Measurements from ENCODE around the gene KDM2B. TPM values are rescaled to one million over a fixed set of nuclear protein-coding genes. Genes with fewer than 3 reads are reported as not detected.

Gene KDM2B
- total and polyA plus RNA-seq, 2 donors (not counting 1 experiment from before 2014, with no cell fraction given): 108 to 126 TPM

DNA sequence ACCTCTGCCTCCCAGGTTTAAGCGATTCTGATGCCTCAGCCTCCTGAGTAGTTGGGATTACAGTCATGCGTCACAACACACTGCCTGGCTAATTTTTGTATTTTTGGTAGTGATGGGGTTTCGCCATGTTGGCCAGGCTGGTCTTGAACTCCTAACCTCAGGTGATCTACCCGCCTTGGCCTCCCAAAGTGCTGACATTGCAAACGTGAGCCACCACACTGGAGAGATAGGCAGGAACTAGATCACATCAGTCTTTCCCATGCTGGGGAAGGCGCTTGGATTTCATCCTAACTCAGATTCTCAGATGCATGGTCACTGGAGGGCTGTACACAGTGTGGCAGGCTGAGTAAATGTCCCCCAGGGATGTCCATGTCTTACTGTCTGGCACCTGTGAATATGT, 27.5 kb upstream of the KDM2B start:
- 94% methylated on average over 6 of the region's 6 CpGs for WGBS (ENCODE audit: insufficient coverage)
- intact Hi-C loops (cut with micrococcal nuclease): no loop called here
- peaks cover 0 to 4% (median 0%) of the 10 kb centered on the region in 3 donors for H3K9me3 ChIP-seq (ENCODE audit: control extremely low read depth in 1 of 3, control insufficient read depth in 2 of 3, insufficient read depth in 1 of 3, low read length in 2 of 3)
- no peak overlapping the region for H3K4me3 ChIP-seq (ENCODE audit: control extremely low read depth in 1 of 5, extremely low read depth in 1 of 5, insufficient read depth in 1 of 5, low read depth in 2 of 5, low read length in 4 of 5)
- no peaks in the 10 kb centered on the region for H3K9me3 Mint-ChIP-seq (ENCODE audit: insufficient read depth)
- DNase-seq (no peak), ATAC-seq (ENCODE audit: low read depth) (no peak)
- H3K4me1 ChIP-seq (ENCODE audit: control insufficient read depth in 2 of 2, insufficient read depth in 2 of 2, low read length in 2 of 2): no peaks in the 10 kb centered on the region
- H2AFZ ChIP-seq (ENCODE audit: insufficient read depth, low read depth, low read length, poor library complexity, severe bottlenecking): no peak overlapping the region
- ChIA-PET POLR2A (no interaction called here), CTCF (no interaction called here)
- no peaks in the 10 kb centered on the region for H4K20me1 ChIP-seq (ENCODE audit: control insufficient read depth, insufficient read depth, low read length, poor library complexity, severe bottlenecking)
- no peak overlapping the region for H3K9ac ChIP-seq (ENCODE audit: low read length)
- H3K27ac Mint-ChIP-seq: no peak overlapping the region
- H3K27ac ChIP-seq (ENCODE audit: low read length in 2 of 2): no peak overlapping the region
- no peak overlapping the region for H3K4me3 Mint-ChIP-seq
- H3K27me3 ChIP-seq (replicated peaks in 1 of 4; ENCODE audit: control extremely low read depth in 1 of 4, control insufficient read depth in 3 of 4, insufficient read depth in 4 of 4, low read length in 3 of 4): no peaks in the 10 kb centered on the region
- TF ChIP-seq, protein P1, sequence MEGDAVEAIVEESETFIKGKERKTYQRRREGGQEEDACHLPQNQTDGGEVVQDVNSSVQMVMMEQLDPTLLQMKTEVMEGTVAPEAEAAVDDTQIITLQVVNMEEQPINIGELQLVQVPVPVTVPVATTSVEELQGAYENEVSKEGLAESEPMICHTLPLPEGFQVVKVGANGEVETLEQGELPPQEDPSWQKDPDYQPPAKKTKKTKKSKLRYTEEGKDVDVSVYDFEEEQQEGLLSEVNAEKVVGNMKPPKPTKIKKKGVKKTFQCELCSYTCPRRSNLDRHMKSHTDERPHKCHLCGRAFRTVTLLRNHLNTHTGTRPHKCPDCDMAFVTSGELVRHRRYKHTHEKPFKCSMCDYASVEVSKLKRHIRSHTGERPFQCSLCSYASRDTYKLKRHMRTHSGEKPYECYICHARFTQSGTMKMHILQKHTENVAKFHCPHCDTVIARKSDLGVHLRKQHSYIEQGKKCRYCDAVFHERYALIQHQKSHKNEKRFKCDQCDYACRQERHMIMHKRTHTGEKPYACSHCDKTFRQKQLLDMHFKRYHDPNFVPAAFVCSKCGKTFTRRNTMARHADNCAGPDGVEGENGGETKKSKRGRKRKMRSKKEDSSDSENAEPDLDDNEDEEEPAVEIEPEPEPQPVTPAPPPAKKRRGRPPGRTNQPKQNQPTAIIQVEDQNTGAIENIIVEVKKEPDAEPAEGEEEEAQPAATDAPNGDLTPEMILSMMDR (IDR thresholded peaks at IDR 0.05): no peak
- TF ChIP-seq EZH2 (IDR thresholded peaks at IDR 0.05; ENCODE audit: borderline replicate concordance, insufficient read depth, low read depth, low read length, poor library complexity, severe bottlenecking): no peak
- no peaks in the 10 kb centered on the region for H3K27me3 Mint-ChIP-seq
- no peaks in the 10 kb centered on the region for H3K36me3 ChIP-seq (replicated peaks in 1 of 2; ENCODE audit: control extremely low read depth in 1 of 2, control insufficient read depth in 1 of 2, extremely low read depth in 1 of 2, insufficient read depth in 2 of 2, low read length in 1 of 2)
- H3K4me2 ChIP-seq (replicated peaks; ENCODE audit: low read depth, low read length, poor library complexity, severe bottlenecking): no peak overlapping the region
- H3K79me2 ChIP-seq (ENCODE audit: control insufficient read depth, insufficient read depth, low read length): no peaks in the 10 kb centered on the region
- H3K4me1 Mint-ChIP-seq: no peaks in the 10 kb centered on the region

DNA sequence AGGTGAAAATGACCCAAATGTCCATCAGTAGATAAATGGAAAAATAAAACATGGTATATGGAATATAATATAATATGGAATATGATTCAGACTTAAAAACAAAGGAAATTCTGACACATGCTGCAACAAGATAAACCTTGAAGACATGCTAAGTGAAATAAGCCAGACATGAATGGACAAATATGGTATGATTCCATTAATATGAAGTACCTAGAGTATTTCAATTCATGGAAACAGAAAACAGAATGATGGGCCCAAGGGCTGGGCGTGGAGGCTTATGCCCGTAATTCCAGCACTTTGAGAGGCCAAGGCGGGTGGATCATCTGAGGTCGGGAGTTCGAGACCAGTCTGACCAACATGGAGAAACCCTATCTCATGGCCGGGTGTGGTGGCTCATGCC, 22.8 kb upstream of the KDM2B start:
- H3K27ac ChIP-seq (ENCODE audit: low read length in 2 of 2): no peak overlapping the region
- no peaks in the 10 kb centered on the region for H3K4me1 Mint-ChIP-seq
- H3K27ac Mint-ChIP-seq: no peak overlapping the region
- no peaks in the 10 kb centered on the region for H3K79me2 ChIP-seq (ENCODE audit: control insufficient read depth, insufficient read depth, low read length)
- no peak overlapping the region for H3K4me2 ChIP-seq (replicated peaks; ENCODE audit: low read depth, low read length, poor library complexity, severe bottlenecking)
- no peaks in the 10 kb centered on the region for H3K36me3 ChIP-seq (replicated peaks in 1 of 2; ENCODE audit: control extremely low read depth in 1 of 2, control insufficient read depth in 1 of 2, extremely low read depth in 1 of 2, insufficient read depth in 2 of 2, low read length in 1 of 2)
- H3K9me3 Mint-ChIP-seq (ENCODE audit: insufficient read depth): no peaks in the 10 kb centered on the region
- H3K4me1 ChIP-seq (ENCODE audit: control insufficient read depth in 2 of 2, insufficient read depth in 2 of 2, low read length in 2 of 2): no peaks in the 10 kb centered on the region
- H3K27me3 ChIP-seq (replicated peaks in 1 of 4; ENCODE audit: control extremely low read depth in 1 of 4, control insufficient read depth in 3 of 4, insufficient read depth in 4 of 4, low read length in 3 of 4): no peaks in the 10 kb centered on the region
- H2AFZ ChIP-seq (ENCODE audit: insufficient read depth, low read depth, low read length, poor library complexity, severe bottlenecking): no peak overlapping the region
- H3K4me3 Mint-ChIP-seq: no peak overlapping the region
- H3K27me3 Mint-ChIP-seq: no peaks in the 10 kb centered on the region
- no peak overlapping the region for H3K4me3 ChIP-seq (ENCODE audit: control extremely low read depth in 1 of 5, extremely low read depth in 1 of 5, insufficient read depth in 1 of 5, low read depth in 2 of 5, low read length in 4 of 5)
- H4K20me1 ChIP-seq (ENCODE audit: control insufficient read depth, insufficient read depth, low read length, poor library complexity, severe bottlenecking): no peaks in the 10 kb centered on the region
- TF ChIP-seq EZH2 (IDR thresholded peaks at IDR 0.05; ENCODE audit: borderline replicate concordance, insufficient read depth, low read depth, low read length, poor library complexity, severe bottlenecking): no peak
- TF ChIP-seq, protein P1 (IDR thresholded peaks at IDR 0.05): no peak
- ATAC-seq (ENCODE audit: low read depth) (no peak), DNase-seq (no peak)
- ChIA-PET POLR2A (no interaction called here), CTCF (no interaction called here)
- no peak overlapping the region for H3K9ac ChIP-seq (ENCODE audit: low read length)
- 95% methylated on average over 6 of the region's 6 CpGs for WGBS (ENCODE audit: insufficient coverage)
- H3K9me3 ChIP-seq (ENCODE audit: control extremely low read depth in 1 of 3, control insufficient read depth in 2 of 3, insufficient read depth in 1 of 3, low read length in 2 of 3): no peaks in the 10 kb centered on the region
- intact Hi-C loops (cut with micrococcal nuclease): no loop called here
